ENCODE results near the gene NOTCH1. TPM values are rescaled to one million over a fixed set of nuclear protein-coding genes. Genes with fewer than 3 reads are reported as not detected.

The NOTCH1 gene
- total and polyA plus RNA-seq, 4 donors, result 28.2 to 75.9 (median 50.0) TPM

DNA sequence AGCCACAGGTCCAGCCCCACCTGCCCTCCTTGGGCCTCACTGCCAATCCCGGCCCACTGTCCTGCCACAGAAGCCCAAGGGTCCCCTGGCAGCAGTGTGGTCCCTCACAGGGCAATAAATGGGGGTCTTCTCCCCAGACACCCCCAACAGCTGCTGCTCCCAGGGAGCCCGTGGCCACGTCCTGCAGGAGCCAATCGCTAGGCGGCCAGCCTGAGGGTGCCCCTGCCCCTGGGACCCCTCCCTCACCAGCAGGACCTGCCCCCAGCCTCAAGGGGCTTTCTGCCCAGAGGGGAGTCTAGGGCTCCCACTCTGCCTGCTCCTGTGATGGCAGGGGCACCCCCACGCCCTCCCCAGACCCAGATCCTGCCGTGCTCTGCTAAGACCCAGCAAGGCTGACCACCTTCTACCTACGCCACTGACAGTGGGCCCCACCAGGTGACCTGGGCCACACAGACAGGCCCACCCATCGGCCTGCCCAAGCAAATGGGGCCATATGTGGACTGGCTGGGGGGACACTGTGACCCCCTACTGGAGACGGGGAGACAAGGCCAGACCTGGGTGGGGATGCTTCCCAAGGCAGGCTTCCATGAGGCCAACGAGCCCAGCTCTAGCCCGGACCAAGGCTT is 17.0 kb downstream of the NOTCH1 start:
- DNase-seq (ENCODE audit: low read depth in 4 of 6, low spot score in 6 of 6), result no peak
- H3K4me1 ChIP-seq (ENCODE audit: control insufficient read depth, insufficient read depth, low read length), result peaks cover 100% of the 10 kb centered on the region
- 65% methylated on average over 12 of the region's 12 CpGs for WGBS (ENCODE audit: insufficient coverage)
- no peak overlapping the region for H3K4me3 ChIP-seq (ENCODE audit: low read depth, low read length)
- H3K27me3 ChIP-seq (ENCODE audit: control insufficient read depth, insufficient read depth, low read length), result no peaks in the 10 kb centered on the region
- peak overlapping the region; percentile 76 for H3K27ac ChIP-seq (ENCODE audit: low read depth, low read length)
- peaks cover 90% of the 10 kb centered on the region for H3K36me3 ChIP-seq (ENCODE audit: control insufficient read depth, insufficient read depth, low read length)
- H3K9me3 ChIP-seq (ENCODE audit: control insufficient read depth, insufficient read depth, low read length), result no peaks in the 10 kb centered on the region

- Histone ChIP-seq H3K9me3 (ENCODE audit: control insufficient read depth, insufficient read depth, low read length) (no peaks in the 10 kb centered on the region), H3K27ac (ENCODE audit: low read depth, low read length) (peak overlapping the region; percentile 94), H3K4me1 (ENCODE audit: control insufficient read depth, insufficient read depth, low read length) (peaks cover 100% of the 10 kb centered on the region)
These were observed 17.8 kb downstream of the NOTCH1 start for GRCh38 chr9:136527721-136528710.

GRCh38 chr9:136527131-136527530 is 18.7 kb downstream of the NOTCH1 start:
- no peaks in the 10 kb centered on the region for H3K9me3 ChIP-seq (ENCODE audit: control insufficient read depth, insufficient read depth, low read length)
- peaks cover 90% of the 10 kb centered on the region for H3K36me3 ChIP-seq (ENCODE audit: control insufficient read depth, insufficient read depth, low read length)
- peak overlapping the region; percentile 94 for H3K27ac ChIP-seq (ENCODE audit: low read depth, low read length)
- peaks cover 100% of the 10 kb centered on the region for H3K4me1 ChIP-seq (ENCODE audit: control insufficient read depth, insufficient read depth, low read length)
- no peaks in the 10 kb centered on the region for H3K27me3 ChIP-seq (ENCODE audit: control insufficient read depth, insufficient read depth, low read length)
- WGBS (ENCODE audit: insufficient coverage), result 43% methylated on average over 17 of the region's 20 CpGs
- no peak for DNase-seq (ENCODE audit: low read depth in 4 of 6, low spot score in 6 of 6)
- peak overlapping the region; percentile 4 for H3K4me3 ChIP-seq (ENCODE audit: low read depth, low read length)

More at GRCh38 chr9:136527721-136528710, 17.8 kb downstream of the NOTCH1 start:
- Histone ChIP-seq H3K36me3 (ENCODE audit: control insufficient read depth, insufficient read depth, low read length) (peaks cover 90% of the 10 kb centered on the region), H3K27me3 (ENCODE audit: control insufficient read depth, insufficient read depth, low read length) (no peaks in the 10 kb centered on the region), H3K4me3 (ENCODE audit: low read depth, low read length) (no peak overlapping the region)
- 31% methylated on average over 22 of the region's 34 CpGs for WGBS (ENCODE audit: insufficient coverage)
- DNase-seq (ENCODE audit: low read depth in 4 of 6, low spot score in 6 of 6), result peak in 2 of 6 donors; percentile 76 to 83

- H3K27me3 ChIP-seq (ENCODE audit: control insufficient read depth, insufficient read depth, low read length), result no peaks in the 10 kb centered on the region
- peak overlapping the region; percentile 94 for H3K27ac ChIP-seq (ENCODE audit: low read depth, low read length)
- peak in 2 of 6 donors; percentile 75 to 81 for DNase-seq (ENCODE audit: low read depth in 4 of 6, low spot score in 6 of 6)
- peak overlapping the region; percentile 4 for H3K4me3 ChIP-seq (ENCODE audit: low read depth, low read length)
- 29% methylated on average over 29 of the region's 30 CpGs for WGBS (ENCODE audit: insufficient coverage)
- peaks cover 88% of the 10 kb centered on the region for H3K36me3 ChIP-seq (ENCODE audit: control insufficient read depth, insufficient read depth, low read length)
- peaks cover 98% of the 10 kb centered on the region for H3K4me1 ChIP-seq (ENCODE audit: control insufficient read depth, insufficient read depth, low read length)
- no peaks in the 10 kb centered on the region for H3K9me3 ChIP-seq (ENCODE audit: control insufficient read depth, insufficient read depth, low read length)
These were observed 19.2 kb downstream of the NOTCH1 start for GRCh38 chr9:136526625-136527066.

DNA sequence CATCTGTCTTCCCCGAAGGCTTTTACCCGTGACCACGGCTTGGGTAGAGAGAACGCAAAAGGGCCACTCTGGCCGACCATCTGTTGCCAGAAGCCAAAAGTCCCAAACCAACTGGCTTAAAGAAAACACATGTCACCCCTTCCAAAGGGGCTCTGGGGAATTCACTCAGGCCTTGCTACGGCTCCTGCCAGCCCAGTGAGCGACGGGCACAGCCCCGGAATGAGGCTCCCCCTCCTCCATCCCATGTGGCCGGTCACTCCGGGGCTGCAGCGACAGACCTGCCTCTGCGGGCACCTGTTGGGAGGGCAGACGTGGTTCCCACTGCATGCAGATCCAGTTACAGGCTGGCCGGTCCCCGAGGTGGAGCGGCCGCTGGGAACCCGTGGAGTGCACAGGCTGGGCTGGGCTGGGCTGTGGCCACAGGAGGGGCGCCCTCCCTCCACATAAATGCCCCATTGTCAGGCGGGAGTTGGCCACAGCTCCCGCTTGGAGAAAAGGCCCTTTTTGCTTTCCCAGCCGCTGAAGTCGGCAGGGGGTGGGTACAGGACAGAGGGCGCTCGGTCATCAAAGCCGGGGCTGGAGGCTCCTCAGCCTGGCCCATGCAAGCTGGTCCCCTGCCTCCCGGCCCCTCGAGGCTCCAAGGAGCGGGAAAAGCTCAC is 19.9 kb downstream of the NOTCH1 start:
- H3K9me3 ChIP-seq (ENCODE audit: control insufficient read depth, insufficient read depth, low read length), result no peaks in the 10 kb centered on the region
- WGBS (ENCODE audit: insufficient coverage), result 23% methylated on average over 30 of the region's 30 CpGs
- H3K36me3 ChIP-seq (ENCODE audit: control insufficient read depth, insufficient read depth, low read length), result peaks cover 88% of the 10 kb centered on the region
- H3K4me1 ChIP-seq (ENCODE audit: control insufficient read depth, insufficient read depth, low read length), result peaks cover 98% of the 10 kb centered on the region
- no peaks in the 10 kb centered on the region for H3K27me3 ChIP-seq (ENCODE audit: control insufficient read depth, insufficient read depth, low read length)
- peak in 3 of 6 donors; percentile 44 to 92 (median 85) for DNase-seq (ENCODE audit: low read depth in 4 of 6, low spot score in 6 of 6)
- peak overlapping the region; percentile 94 for H3K27ac ChIP-seq (ENCODE audit: low read depth, low read length)
- H3K4me3 ChIP-seq (ENCODE audit: low read depth, low read length), result peak overlapping the region; percentile 4

DNA sequence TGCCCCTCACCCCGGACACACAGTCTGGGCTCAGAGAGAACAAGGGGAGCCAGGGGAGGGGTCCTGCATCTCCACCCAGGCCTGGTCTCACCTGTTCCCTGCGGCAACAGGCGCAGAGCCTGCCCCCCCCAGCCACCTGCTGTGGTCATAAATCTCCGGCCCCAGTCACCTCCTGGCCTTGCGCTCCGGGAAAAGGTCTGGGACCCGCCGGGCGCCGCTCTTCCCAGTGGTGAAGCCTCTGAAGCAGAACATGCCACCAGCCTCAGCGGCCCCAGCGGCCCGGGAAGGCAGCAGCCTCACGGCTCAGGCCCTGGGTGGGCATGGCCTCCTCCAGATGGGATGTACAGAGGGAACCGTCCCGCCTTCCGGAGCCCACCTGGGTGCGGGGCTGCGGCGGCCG is 20.6 kb downstream of the NOTCH1 start:
- Histone ChIP-seq H3K4me1 (ENCODE audit: control insufficient read depth, insufficient read depth, low read length) (peaks cover 98% of the 10 kb centered on the region), H3K36me3 (ENCODE audit: control insufficient read depth, insufficient read depth, low read length) (peaks cover 88% of the 10 kb centered on the region), H3K9me3 (ENCODE audit: control insufficient read depth, insufficient read depth, low read length) (no peaks in the 10 kb centered on the region), H3K27ac (ENCODE audit: low read depth, low read length) (peak overlapping the region; percentile 94), H3K27me3 (ENCODE audit: control insufficient read depth, insufficient read depth, low read length) (no peaks in the 10 kb centered on the region), H3K4me3 (ENCODE audit: low read depth, low read length) (no peak overlapping the region)
- DNase-seq (ENCODE audit: low read depth in 4 of 6, low spot score in 6 of 6), result no peak
- 43% methylated on average over 20 of the region's 21 CpGs for WGBS (ENCODE audit: insufficient coverage)

GRCh38 chr9:136522314-136523237 is 23.3 kb downstream of the NOTCH1 start:
- Histone ChIP-seq H3K4me3 (ENCODE audit: low read depth, low read length) (no peak overlapping the region), H3K9me3 (ENCODE audit: control insufficient read depth, insufficient read depth, low read length) (no peaks in the 10 kb centered on the region), H3K4me1 (ENCODE audit: control insufficient read depth, insufficient read depth, low read length) (peaks cover 98% of the 10 kb centered on the region), H3K27ac (ENCODE audit: low read depth, low read length) (peak overlapping the region; percentile 25), H3K27me3 (ENCODE audit: control insufficient read depth, insufficient read depth, low read length) (no peaks in the 10 kb centered on the region), H3K36me3 (ENCODE audit: control insufficient read depth, insufficient read depth, low read length) (peaks cover 94% of the 10 kb centered on the region)
- DNase-seq (ENCODE audit: low read depth in 4 of 6, low spot score in 6 of 6), result no peak
- WGBS (ENCODE audit: insufficient coverage), result 75% methylated on average over 59 of the region's 59 CpGs

- peaks cover 94% of the 10 kb centered on the region for H3K36me3 ChIP-seq (ENCODE audit: control insufficient read depth, insufficient read depth, low read length)
- no peaks in the 10 kb centered on the region for H3K27me3 ChIP-seq (ENCODE audit: control insufficient read depth, insufficient read depth, low read length)
- peaks cover 98% of the 10 kb centered on the region for H3K4me1 ChIP-seq (ENCODE audit: control insufficient read depth, insufficient read depth, low read length)
- no peaks in the 10 kb centered on the region for H3K9me3 ChIP-seq (ENCODE audit: control insufficient read depth, insufficient read depth, low read length)
- H3K27ac ChIP-seq (ENCODE audit: low read depth, low read length), result peak overlapping the region; percentile 33
- WGBS (ENCODE audit: insufficient coverage), result 65% methylated on average over 9 of the region's 10 CpGs
- H3K4me3 ChIP-seq (ENCODE audit: low read depth, low read length), result no peak overlapping the region
- no peak for DNase-seq (ENCODE audit: low read depth in 4 of 6, low spot score in 6 of 6)
These were observed 24.3 kb downstream of the NOTCH1 start for GRCh38 chr9:136521537-136521936.
